HCT116 (cell line): ENCODE data around the gene PDZD4. TPM values are rescaled to one million over a fixed set of nuclear protein-coding genes. Genes with fewer than 3 reads are reported as not detected.

Source experiments
- ATAC-seq: fragments of 200-7000 bp; cut with Tn5 transposase; 2 replicates; pipeline ENCODE4 v1.9.1; 2020; ENCODE audit warnings: mild to moderate bottlenecking, moderate library complexity
- BruUV-seq: library from RNA; stranded (reverse); fragments of 400-500 nt; replicated peaks from 2 replicates; lab custom pipeline; 2021; lab: Mats Ljungman, UMichigan
- CTCF ChIA-PET: fragments of 300-600 bp; sonication (Branson Sonifier 250); formaldehyde crosslinking; loops from one replicate; lab custom pipeline; 2021; ENCODE audit warnings: antibody characterized with exemption; lab: Charles Lee
- POLR2A ChIA-PET: fragments of 300-600, 350-600 bp; sonication (Branson Sonifier 250); formaldehyde crosslinking; loops from one replicate; lab custom pipeline; 2021; ENCODE audit warnings: antibody characterized with exemption; lab: Charles Lee
- RAD21 ChIA-PET, 2 experiments: fragments of 300-600 bp; sonication (Branson Sonifier 250); formaldehyde crosslinking; loops; one replicate each; lab custom pipeline; 2023; ENCODE audit warnings: low total read pairs in 2 of 2; ENCODE audit not compliant: uncharacterized antibody in 2 of 2, unreplicated experiment in 2 of 2, low non-redundant PET in 1 of 2; lab: Charles Lee
- DNase-seq: peaks from one replicate; pipeline ENCODE4 v3.0.0-alpha.2; 2010; ENCODE audit warnings: low read depth, low spot score
- H2AFZ ChIP-seq: fragments of 200-600 bp; shearing (Covaris generic), sonication (generic); 2 replicates; pipeline ENCODE4 v1.6.1; 2017; ENCODE audit warnings: low read depth, mixed run types, mixed read lengths, antibody characterized with exemption, low read length; ENCODE audit not compliant: poor library complexity, severe bottlenecking
- H3K27ac ChIP-seq: 2 replicates; pipeline ENCODE4 v1.5.1; 2012; ENCODE audit warnings: low read depth, low read length
- H3K27me3 ChIP-seq: fragments of 200-600 bp; sonication (generic); 2 replicates; pipeline ENCODE4 v1.6.1; 2016; ENCODE audit warnings: mixed run types, low read length, mixed read lengths; ENCODE audit not compliant: insufficient read depth
- H3K36me3 ChIP-seq, 2 experiments: fragments of 200-500 bp in 1 of 2; fragments of 200-600 bp in 1 of 2; sonication (Bioruptor generic) in 1 of 2; sonication (generic) in 1 of 2; 2 replicates each; pipeline versions ENCODE4 v1.5.1 to v1.6.1; 2014 to 2016; ENCODE audit warnings: low read length in 2 of 2, inconsistent platforms in 1 of 2, mixed read lengths in 1 of 2, mixed run types in 1 of 2; ENCODE audit not compliant: insufficient read depth in 2 of 2, control insufficient read depth in 1 of 2
- H3K4me1 ChIP-seq, 2 experiments: fragments of 200-600 bp in 1 of 2; sonication (generic) in 1 of 2; 2 replicates each; pipeline versions ENCODE4 v1.5.1 to v1.6.1; 2012 to 2017; ENCODE audit warnings: low read length in 2 of 2, inconsistent platforms in 1 of 2, mild to moderate bottlenecking in 1 of 2, mixed read lengths in 1 of 2, mixed run types in 1 of 2, moderate library complexity in 1 of 2; ENCODE audit not compliant: insufficient read depth in 2 of 2, control insufficient read depth in 1 of 2
- H3K4me2 ChIP-seq: fragments of 200-600 bp; sonication (generic); 2 replicates; pipeline ENCODE4 v1.6.1; 2017; ENCODE audit warnings: mixed run types, low read length, mixed read lengths
- H3K4me3 ChIP-seq, 2 experiments: fragments of 200-600 bp in 1 of 2; sonication (generic) in 1 of 2; replicated peaks in 1 of 2; 2 replicates each; pipeline ENCODE4 v1.5.1; 2011 to 2016; ENCODE audit warnings: low read length in 2 of 2, control low read depth in 1 of 2, low read depth in 1 of 2, mild to moderate bottlenecking in 1 of 2, mixed read lengths in 1 of 2, mixed run types in 1 of 2
- H3K79me2 ChIP-seq: fragments of 200-600 bp; sonication (generic); 2 replicates; pipeline ENCODE4 v1.6.1; 2017; ENCODE audit warnings: mild to moderate bottlenecking, mixed run types, low read length, moderate library complexity, mixed read lengths; ENCODE audit not compliant: insufficient read depth
- H3K9ac ChIP-seq: fragments of 200-600 bp; sonication (generic); 2 replicates; pipeline ENCODE4 v1.6.1; 2016; ENCODE audit warnings: low read length, mixed read lengths
- H3K9me2 ChIP-seq: fragments of 200-600 bp; sonication (generic), shearing (Covaris generic); 2 replicates; pipeline ENCODE4 v1.6.1; 2017; ENCODE audit warnings: mixed run types, mild to moderate bottlenecking, moderate library complexity; ENCODE audit not compliant: insufficient read depth
- H3K9me3 ChIP-seq, 2 experiments: fragments of 200-500 bp in 1 of 2; fragments of 200-600 bp in 1 of 2; sonication (Bioruptor generic) in 1 of 2; sonication (generic) in 1 of 2; 2 replicates each; pipeline ENCODE4 v1.6.1; 2014 to 2017; ENCODE audit warnings: low read length in 2 of 2, mixed read lengths in 2 of 2, inconsistent platforms in 1 of 2, low read depth in 1 of 2, mild to moderate bottlenecking in 1 of 2, mixed run types in 1 of 2, moderate library complexity in 1 of 2; ENCODE audit not compliant: control insufficient read depth in 1 of 2, insufficient read depth in 1 of 2
- H4K20me1 ChIP-seq: fragments of 200-600 bp; sonication (generic), shearing (Covaris generic); 2 replicates; pipeline ENCODE4 v1.6.1; 2017; ENCODE audit warnings: mixed run types, mild to moderate bottlenecking, moderate library complexity; ENCODE audit not compliant: insufficient read depth
- ATF3 ChIP-seq: IDR thresholded peaks from 2 replicates; pipeline ENCODE4 v1.6.1; 2012
- CEBPB ChIP-seq: IDR thresholded peaks from 2 replicates; pipeline ENCODE4 v1.6.1; 2012; ENCODE audit warnings: low read depth
- EGR1 ChIP-seq: IDR thresholded peaks from 2 replicates; pipeline ENCODE4 v1.6.1; 2012; ENCODE audit warnings: low read depth
- EZH2 ChIP-seq: fragments of 200-600 bp; sonication (generic); IDR thresholded peaks from 2 replicates; pipeline ENCODE4 v1.6.1; 2017; ENCODE audit warnings: antibody characterized with exemption, mixed run types
- EZH2phosphoT487 ChIP-seq: fragments of 200-600 bp; IDR thresholded peaks from 2 replicates; pipeline ENCODE4 v1.6.1; 2018; ENCODE audit warnings: antibody characterized with exemption, borderline replicate concordance
- FOSL1 ChIP-seq: IDR thresholded peaks from 2 replicates; pipeline ENCODE4 v1.6.1; 2012; ENCODE audit warnings: low read depth
- JUND ChIP-seq: IDR thresholded peaks from 2 replicates; pipeline ENCODE4 v1.6.1; 2012
- MAX ChIP-seq: IDR thresholded peaks from 2 replicates; pipeline ENCODE4 v1.6.1; 2012
- POLR2A ChIP-seq: IDR thresholded peaks from 2 replicates; pipeline ENCODE4 v1.7.0; 2011; ENCODE audit warnings: borderline replicate concordance; ENCODE audit not compliant: insufficient read depth, insufficient read length; ENCODE audit errors: extremely low read depth
- POLR2AphosphoS5 ChIP-seq: IDR thresholded peaks from 2 replicates; pipeline ENCODE4 v1.6.1; 2011; ENCODE audit warnings: mild to moderate bottlenecking, low read depth, low read length, moderate library complexity
- RAD21 ChIP-seq: IDR thresholded peaks from 2 replicates; pipeline ENCODE4 v1.6.1; 2012; ENCODE audit warnings: low read depth, mild to moderate bottlenecking
- REST ChIP-seq: IDR thresholded peaks from 2 replicates; pipeline ENCODE4 v1.6.1; 2012; ENCODE audit warnings: low read depth
- SIN3A ChIP-seq: IDR thresholded peaks from 2 replicates; pipeline ENCODE4 v1.6.1; 2012; ENCODE audit warnings: low read depth
- SP1 ChIP-seq: IDR thresholded peaks from 2 replicates; pipeline ENCODE4 v1.6.1; 2012; ENCODE audit warnings: low read depth
- SRF ChIP-seq: IDR thresholded peaks from 2 replicates; pipeline ENCODE4 v1.6.1; 2012; ENCODE audit warnings: low read depth
- TCF7L2 ChIP-seq: IDR thresholded peaks from 2 replicates; pipeline ENCODE4 v1.7.0; 2011; ENCODE audit warnings: borderline replicate concordance, inconsistent platforms; ENCODE audit not compliant: insufficient read depth, insufficient read length; ENCODE audit errors: extremely low read depth
- YY1 ChIP-seq: IDR thresholded peaks from 2 replicates; pipeline ENCODE4 v1.6.1; 2011; ENCODE audit warnings: low read length, low read depth, moderate library complexity, mild to moderate bottlenecking; ENCODE audit not compliant: insufficient replicate concordance; ENCODE audit errors: extremely low read depth
- ZBTB33 ChIP-seq: IDR thresholded peaks from 2 replicates; pipeline ENCODE4 v1.6.1; 2011; ENCODE audit warnings: mild to moderate bottlenecking, low read length, moderate library complexity; ENCODE audit not compliant: insufficient replicate concordance; ENCODE audit errors: extremely low read depth
- ZFX ChIP-seq: fragments of 450-650 bp; IDR thresholded peaks from 2 replicates; pipeline ENCODE4 v1.6.1; 2017
- ZNF274 ChIP-seq: fragments of 200-500 bp; sonication (Bioruptor generic); IDR thresholded peaks from 2 replicates; pipeline ENCODE4 v1.6.1; 2014; ENCODE audit warnings: mild to moderate bottlenecking, low read depth, low read length, inconsistent platforms
- intact Hi-C: fragments of 100-400 bp; cut with micrococcal nuclease; formaldehyde crosslinking; loops from 2 replicates; pipeline ENCODE4 v1.10.0; 2022
- total RNA-seq: library from RNA; stranded (reverse); gene quantifications from one replicate; pipeline ENCODE4 v1.2.1, GENCODE V29; 2021; ENCODE audit not compliant: unreplicated experiment

PDZD4 gene
- total RNA-seq, 1 experiment from 2014 or later, result 0.30 TPM

- Histone ChIP-seq H3K4me3 (no peak overlapping the region), H3K4me1 (no peaks in the 10 kb centered on the region), H3K9ac (no peak overlapping the region), H3K27me3 (peaks cover 4% of the 10 kb centered on the region; the same call in 1 of the 2 replicates), H2AFZ (no peak overlapping the region), H3K9me2 (no peaks in the 10 kb centered on the region), H3K36me3 (no peaks in the 10 kb centered on the region), H4K20me1 (no peaks in the 10 kb centered on the region), H3K79me2 (no peaks in the 10 kb centered on the region), H3K4me2 (no peak overlapping the region), H3K27ac (no peak overlapping the region), H3K9me3 (no peaks in the 10 kb centered on the region)
- ChIA-PET CTCF (no interaction called here), RAD21 (no interaction called here), POLR2A (no interaction called here)
- intact Hi-C loops, result no loop called here
- no peak for ATAC-seq
- BruUV-seq, result no TSS peak
- TF ChIP-seq FOSL1, result no peak
- no peak for TF ChIP-seq ATF3
- no peak for TF ChIP-seq MAX
- TF ChIP-seq EGR1, result no peak
- TF ChIP-seq ZBTB33, result no peak
- TF ChIP-seq SP1, result no peak
- no peak for TF ChIP-seq ZNF274
- TF ChIP-seq JUND, result no peak
- TF ChIP-seq REST, result no peak
- TF ChIP-seq ZFX, result no peak
- no peak for TF ChIP-seq POLR2A
- no peak for TF ChIP-seq SRF
- TF ChIP-seq POLR2AphosphoS5, result no peak
- no peak for TF ChIP-seq RAD21
- no peak for TF ChIP-seq CEBPB
- no peak for TF ChIP-seq TCF7L2
- no peak for TF ChIP-seq EZH2
- TF ChIP-seq SIN3A, result no peak
- no peak for TF ChIP-seq YY1
- TF ChIP-seq EZH2phosphoT487, result no peak
- no peak for DNase-seq
Observed at GRCh38 chrX:153851981-153852380, 21.6 kb upstream of the PDZD4 start.
